Breast epithelium (tissue), 4 donors: Measurements from ENCODE around the gene GUCY2F. TPM values are rescaled to one million over a fixed set of nuclear protein-coding genes. Genes with fewer than 3 reads are reported as not detected.

Source experiments
- DNase-seq, 2 donors: peaks; one replicate each; pipeline ENCODE4 v3.0.0-alpha.2; 2019; ENCODE audit warnings: low spot score in 2 of 2
- H3K27ac ChIP-seq, 2 donors: fragments of 200-600 bp; sonication (generic) in 1 of 2; one replicate each; pipeline ENCODE4 v1.5.1; 2016 to 2019; ENCODE audit warnings: mild to moderate bottlenecking in 1 of 2
- H3K27me3 ChIP-seq, 2 donors: fragments of 200-600 bp; sonication (generic) in 1 of 2; one replicate each; pipeline versions ENCODE4 v1.5.1 to v1.6.0; 2017 to 2019; ENCODE audit warnings: control low read depth in 1 of 2, mild to moderate bottlenecking in 1 of 2
- H3K36me3 ChIP-seq: fragments of 200-600 bp; one replicate; pipeline ENCODE4 v1.5.1; 2019
- H3K4me1 ChIP-seq, 2 donors: fragments of 200-600 bp; sonication (generic); one replicate each; pipeline ENCODE4 v1.5.1; 2016 to 2019; ENCODE audit warnings: control low read depth in 1 of 2
- H3K4me3 ChIP-seq, 3 donors: fragments of 200-600 bp; sonication (generic); 1 replicate in 2 of 3; 2 replicates in 1 of 3; pipeline ENCODE4 v1.5.1; 2016 to 2019; ENCODE audit warnings: mild to moderate bottlenecking in 3 of 3, moderate library complexity in 2 of 3
- H3K9me3 ChIP-seq, 2 donors: fragments of 200-600 bp; sonication (generic) in 1 of 2; one replicate each; pipeline ENCODE4 v1.5.1; 2016 to 2019; ENCODE audit warnings: control low read depth in 1 of 2
- CTCF ChIP-seq, 3 donors: fragments of 450-650 bp; IDR thresholded peaks; one replicate each; pipeline ENCODE4 v1.5.1; 2016 to 2017; ENCODE audit warnings: antibody characterized with exemption in 3 of 3, mild to moderate bottlenecking in 3 of 3, moderate library complexity in 3 of 3
- POLR2A ChIP-seq: fragments of 450-650 bp; IDR thresholded peaks from one replicate; pipeline ENCODE4 v1.6.1; 2016; ENCODE audit warnings: antibody characterized with exemption, mild to moderate bottlenecking, moderate library complexity
- POLR2AphosphoS5 ChIP-seq, 3 donors: sonication (generic); formaldehyde crosslinking; IDR thresholded peaks; one replicate each; pipeline ENCODE4 v1.6.1; 2017; ENCODE audit warnings: antibody characterized with exemption in 3 of 3
- intact Hi-C: fragments of 100-400 bp; cut with DNase I; formaldehyde crosslinking; loops from one replicate; pipeline ENCODE4 v1.15.1; 2023; ENCODE audit warnings: low total_unique reads
- total RNA-seq, 3 donors: library from RNA; depleted of rRNA; stranded (reverse); fragments of >200 nt; gene quantifications; one replicate each; pipeline ENCODE4 v1.1.0, GENCODE V29; 2016

GUCY2F gene
- total RNA-seq, 3 donors from 2014 or later, result not detected

GRCh38 chrX:109498434-109498833 lies 16.5 kb upstream of the GUCY2F start:
- TF ChIP-seq CTCF (IDR thresholded peaks at IDR 0.05) (no peak), POLR2A (no peak)
- Histone ChIP-seq H3K27ac (no peak overlapping the region), H3K4me1 (no peaks in the 10 kb centered on the region), H3K36me3 (no peaks in the 10 kb centered on the region), H3K27me3 (peaks cover 0 to 73% of the 10 kb centered on the region in 2 donors), H3K9me3 (no peaks in the 10 kb centered on the region), H3K4me3 (no peak overlapping the region)
- intact Hi-C loops, result no loop called here
- no peak for DNase-seq

GRCh38 chrX:109489174-109489573 lies 7.3 kb upstream of the GUCY2F start:
- Histone ChIP-seq H3K4me3 (no peak overlapping the region), H3K4me1 (no peaks in the 10 kb centered on the region), H3K9me3 (no peaks in the 10 kb centered on the region), H3K36me3 (no peaks in the 10 kb centered on the region), H3K27me3 (peaks cover 0 to 17% of the 10 kb centered on the region in 2 donors), H3K27ac (no peak overlapping the region)
- intact Hi-C loops, result no loop called here
- TF ChIP-seq POLR2A (no peak), CTCF (IDR thresholded peaks at IDR 0.05) (no peak), POLR2AphosphoS5 (IDR thresholded peaks at IDR 0.05) (no peak)
- no peak for DNase-seq

- Histone ChIP-seq H3K9me3 (no peaks in the 10 kb centered on the region), H3K27me3 (peaks cover 0 to 25% of the 10 kb centered on the region in 2 donors), H3K27ac (no peak overlapping the region), H3K4me3 (no peak overlapping the region), H3K4me1 (no peaks in the 10 kb centered on the region), H3K36me3 (no peaks in the 10 kb centered on the region)
- DNase-seq, result no peak
- intact Hi-C loops, result no loop called here
- TF ChIP-seq POLR2A, result no peak
Observed at GRCh38 chrX:109487640-109488039, 5.8 kb upstream of the GUCY2F start.

GRCh38 chrX:109485470-109486340 lies 3.8 kb upstream of the GUCY2F start:
- Histone ChIP-seq H3K9me3 (no peaks in the 10 kb centered on the region), H3K27ac (no peak overlapping the region), H3K27me3 (peaks cover 0 to 33% of the 10 kb centered on the region in 2 donors), H3K4me1 (no peaks in the 10 kb centered on the region), H3K4me3 (no peak overlapping the region), H3K36me3 (no peaks in the 10 kb centered on the region)
- peak; percentile 85 to 97 (median 96) for TF ChIP-seq CTCF (IDR thresholded peaks at IDR 0.05)
- TF ChIP-seq POLR2A, result no peak
- no peak for TF ChIP-seq POLR2AphosphoS5 (IDR thresholded peaks at IDR 0.05)
- intact Hi-C loops, result no loop called here
- peak; percentile 51 for DNase-seq

- intact Hi-C loops, result no loop called here
- no peak for TF ChIP-seq POLR2A
- no peak for TF ChIP-seq POLR2AphosphoS5 (IDR thresholded peaks at IDR 0.05)
- no peak for TF ChIP-seq CTCF (IDR thresholded peaks at IDR 0.05)
- no peaks in the 10 kb centered on the region for H3K4me1 ChIP-seq
Observed at GRCh38 chrX:109484886-109485285, 3.0 kb upstream of the GUCY2F start.

More at GRCh38 chrX:109484886-109485285, 3.0 kb upstream of the GUCY2F start:
- no peak for DNase-seq
- no peaks in the 10 kb centered on the region for H3K36me3 ChIP-seq
- no peaks in the 10 kb centered on the region for H3K9me3 ChIP-seq
- H3K27ac ChIP-seq, result no peak overlapping the region
- peaks cover 0 to 37% of the 10 kb centered on the region in 2 donors for H3K27me3 ChIP-seq
- no peak overlapping the region for H3K4me3 ChIP-seq
